HUDEP-2 (cell line): ENCODE results near the gene C2CD2.
A peak's percentile ranks its signal among the peaks of the same experiment; 100 is the strongest.

Experiments
- DNase-seq, 76 experiments: peaks; one replicate each; lab custom pipeline; 2025; ENCODE audit not compliant: unreplicated experiment in 76 of 76; lab: John Stamatoyannopoulos, UW

The C2CD2 gene

GRCh38 chr21:41852151-41852928 is 101.5 kb downstream of the C2CD2 start:
- DNase-seq, result no peak

GRCh38 chr21:41851090-41851790 is 102.6 kb downstream of the C2CD2 start:
- DNase-seq, result no peak

- DNase-seq, result no peak
Measured at GRCh38 chr21:41850085-41850484, 103.7 kb downstream of the C2CD2 start.

- DNase-seq, result no peak
Measured at GRCh38 chr21:41848958-41849580, 104.7 kb downstream of the C2CD2 start.

DNA sequence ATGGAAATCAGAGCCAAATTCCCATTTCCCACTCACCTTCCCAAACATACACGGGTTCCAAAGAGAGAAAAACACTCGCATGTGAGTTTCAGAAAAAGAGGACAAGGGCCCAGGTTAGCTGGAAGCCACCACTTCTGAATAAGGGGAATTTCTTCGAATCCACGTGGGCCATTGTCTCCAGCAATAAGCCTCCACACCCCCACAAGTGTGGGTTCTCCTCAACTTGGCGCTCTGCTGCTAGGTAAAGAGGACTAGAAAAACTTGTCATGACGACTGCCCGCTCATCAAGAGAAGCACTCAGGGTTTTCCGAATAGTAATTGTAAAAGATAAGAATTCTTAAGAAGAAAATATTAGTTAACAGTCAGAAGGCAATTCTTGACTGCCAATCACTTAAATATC is 105.3 kb downstream of the C2CD2 start:
- DNase-seq, result no peak

GRCh38 chr21:41847066-41847804 is 106.6 kb downstream of the C2CD2 start:
- DNase-seq, result no peak

- no peak for DNase-seq
Measured at GRCh38 chr21:41846536-41846935, 107.3 kb downstream of the C2CD2 start.

DNA sequence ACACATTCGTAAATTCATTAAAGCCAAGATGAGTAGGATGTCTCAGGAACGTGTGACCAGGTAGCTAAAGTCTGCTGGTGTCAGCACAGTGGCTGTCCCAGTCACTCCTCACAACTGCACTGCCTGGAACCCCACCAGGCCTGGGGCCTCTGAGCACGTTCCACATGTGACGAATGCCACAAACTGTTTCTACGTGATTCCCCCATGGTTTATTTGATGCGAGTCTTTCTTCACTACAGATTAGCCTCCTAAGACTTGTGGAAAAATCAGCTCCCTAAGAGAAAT is 107.8 kb downstream of the C2CD2 start:
- DNase-seq, result no peak

- DNase-seq, result no peak
Measured at GRCh38 chr21:41845310-41846032, 108.3 kb downstream of the C2CD2 start.

DNA sequence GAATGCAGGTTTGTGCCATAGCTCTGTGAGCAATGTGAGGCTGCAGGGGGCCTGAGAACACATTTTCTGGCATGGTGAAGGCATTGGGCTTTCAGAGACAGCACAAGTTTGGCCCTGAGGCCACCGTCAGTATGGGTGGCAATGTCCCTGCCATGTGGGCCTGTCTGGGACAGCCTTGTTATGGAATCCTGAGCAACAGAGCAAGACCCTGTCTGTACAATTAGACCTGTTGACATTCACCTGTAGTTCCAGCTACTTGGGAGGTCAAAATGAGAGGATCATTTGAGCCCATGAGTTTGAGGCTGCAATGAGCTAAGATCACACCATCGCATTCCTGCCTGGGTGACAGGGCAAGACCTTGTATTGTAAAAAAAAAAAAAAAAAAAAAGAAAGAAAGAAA is 110.2 kb downstream of the C2CD2 start:
- DNase-seq, result no peak

DNA sequence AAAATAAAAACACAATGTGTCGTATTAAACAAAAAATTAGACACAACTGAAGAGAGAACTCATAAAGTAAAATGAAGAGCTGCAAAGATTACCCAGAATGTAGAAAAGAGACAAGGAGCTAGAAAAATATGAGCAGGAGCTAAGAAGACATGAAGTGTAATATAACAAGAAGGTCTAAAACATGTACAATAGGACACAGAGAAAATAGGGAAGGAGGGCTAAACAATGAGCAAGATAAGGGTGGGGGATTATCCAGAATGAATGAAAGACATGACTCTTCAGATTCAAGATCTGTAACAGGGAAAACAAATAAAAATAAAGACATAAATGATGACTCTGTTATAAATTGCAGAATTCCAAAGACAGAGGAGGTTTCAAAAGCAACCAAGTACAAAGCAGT is 112.9 kb downstream of the C2CD2 start:
- no peak for DNase-seq

- no peak for DNase-seq
Measured at GRCh38 chr21:41839387-41840000, 114.3 kb downstream of the C2CD2 start.

- no peak for DNase-seq
Measured at GRCh38 chr21:41837756-41838297, 116.0 kb downstream of the C2CD2 start.

DNA sequence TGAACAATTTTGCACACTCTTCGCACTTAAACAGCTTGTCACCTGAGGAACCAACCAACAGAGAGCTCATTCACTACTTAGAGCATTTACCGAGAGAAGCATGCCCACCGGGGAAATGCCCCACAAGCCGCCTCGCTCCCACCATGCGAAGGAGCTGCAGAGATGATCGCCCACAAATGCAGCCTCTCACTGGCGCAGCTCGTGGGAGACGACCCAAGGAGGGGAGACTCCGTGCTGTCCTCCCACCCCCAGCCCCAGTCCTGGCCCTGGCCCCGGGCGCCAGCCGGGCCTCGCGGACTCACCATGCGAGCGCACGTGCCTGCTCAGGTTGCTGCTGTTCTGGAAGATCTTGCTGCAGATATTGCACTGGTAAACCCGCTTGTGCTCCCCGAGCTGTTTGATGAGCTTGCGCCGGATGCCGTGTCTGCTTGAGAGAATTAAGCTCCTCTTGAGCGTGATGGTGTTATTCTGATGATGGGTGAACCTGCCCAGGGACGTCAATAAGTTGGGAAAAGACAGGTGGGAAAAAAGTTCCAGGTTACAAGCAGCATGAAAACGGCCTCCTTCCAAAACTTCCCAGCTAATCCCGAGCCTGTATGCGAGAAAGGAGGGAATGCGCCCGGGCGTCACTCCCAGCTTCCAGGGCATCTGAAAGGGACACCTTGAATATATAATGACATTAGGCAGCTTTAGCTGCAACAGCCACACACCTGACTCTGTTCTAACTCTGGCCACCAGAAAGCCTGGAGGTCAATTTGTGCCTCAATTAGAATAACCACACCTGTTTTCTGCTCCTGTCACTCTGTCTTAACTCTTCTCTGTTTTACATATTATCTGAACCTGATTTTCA is 117.4 kb downstream of the C2CD2 start:
- no peak for DNase-seq

DNA sequence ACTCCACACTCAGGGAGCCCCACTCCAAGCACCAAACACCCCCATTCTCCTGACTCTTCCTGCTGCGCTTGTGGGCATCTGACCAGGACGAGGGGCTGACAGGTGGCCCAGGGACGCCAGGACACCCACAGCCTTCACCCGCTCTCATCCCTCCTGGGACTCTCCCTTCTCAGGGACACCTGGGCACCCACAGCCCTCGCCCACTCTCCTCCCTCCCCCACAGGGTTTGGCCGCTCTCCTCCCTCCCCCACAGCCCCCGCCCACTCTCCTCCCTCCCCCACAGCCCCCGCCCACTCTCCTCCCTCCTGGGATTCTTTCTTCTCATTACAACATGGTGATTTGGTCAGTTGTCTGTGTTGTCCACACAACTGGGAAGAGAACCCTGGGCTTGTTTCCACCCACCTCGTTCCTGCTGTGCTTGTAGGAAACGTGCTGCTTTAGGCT is 118.1 kb downstream of the C2CD2 start:
- DNase-seq, result peak in 41 of 76 experiments; percentile 15 to 66 (median 47)
